ENCODE data around the gene SPACA4.

SPACA4 gene

DNA sequence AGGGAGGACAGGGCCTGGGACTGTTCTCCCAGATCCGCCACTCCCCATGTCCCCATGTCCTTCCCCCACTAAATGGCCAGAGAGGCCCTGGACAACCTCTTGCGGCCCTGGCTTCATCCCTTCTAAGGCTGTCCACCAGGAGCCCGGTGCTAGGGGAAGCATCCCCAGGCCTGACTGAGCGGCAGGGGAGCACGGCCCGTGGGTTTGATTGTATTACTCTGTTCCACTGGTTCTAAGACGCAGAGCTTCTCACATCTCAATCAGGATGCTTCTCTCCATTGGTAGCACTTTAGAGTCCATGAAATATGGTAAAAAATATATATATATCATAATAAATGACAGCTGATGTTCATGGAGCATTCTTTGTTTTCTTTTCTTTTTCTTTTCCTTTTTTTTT lies 815 bp downstream of the SPACA4 start:
- no peaks in the 10 kb centered on the region for H3K9me3 Mint-ChIP-seq
- intact Hi-C loops (cut with micrococcal nuclease), result loop anchor here (5.0 kb wide), 1 partner anchor 115 kb away; no protein-coding TSS in a partner anchor
- no peak overlapping the region for H3K27ac Mint-ChIP-seq

DNA sequence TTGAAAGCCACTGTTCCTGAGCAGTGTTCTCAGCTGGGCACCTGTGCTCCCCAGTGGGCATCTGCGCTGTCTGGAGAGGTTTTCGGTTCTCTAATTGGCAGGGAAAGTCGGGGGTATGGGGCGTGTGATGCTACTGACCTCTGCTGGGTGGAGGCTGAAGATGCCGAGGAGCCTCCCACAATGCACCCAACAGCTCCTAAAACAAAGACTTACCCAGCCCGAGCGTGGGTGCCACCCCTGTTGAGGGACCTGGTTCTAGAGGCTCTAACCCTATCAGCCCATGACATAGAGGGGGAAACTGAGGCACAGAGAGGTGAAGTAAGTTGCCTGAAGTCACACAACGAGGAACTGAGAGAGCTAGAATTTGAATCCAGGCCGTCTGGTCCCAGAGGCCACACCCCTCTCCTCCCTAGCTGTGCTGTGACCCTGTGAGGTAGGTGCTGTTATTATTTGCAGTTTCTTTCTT lies 2.3 kb downstream of the SPACA4 start:
- Mint-ChIP-seq H3K4me3 (no peak overlapping the region), H3K27me3 (no peaks in the 10 kb centered on the region), H3K27ac (no peak overlapping the region), H3K4me1 (ENCODE audit: low read depth) (peaks cover 12% of the 10 kb centered on the region), H3K9me3 (no peaks in the 10 kb centered on the region), H3K36me3 (ENCODE audit: low read depth) (no peaks in the 10 kb centered on the region)
- intact Hi-C loops (cut with micrococcal nuclease), result loop anchor here (5.0 kb wide), 1 partner anchor 117 kb away; no protein-coding TSS in a partner anchor

More for the DNA sequence above, 815 bp downstream of the SPACA4 start:
- H3K4me3 Mint-ChIP-seq, result no peak overlapping the region
- no peaks in the 10 kb centered on the region for H3K36me3 Mint-ChIP-seq (ENCODE audit: low read depth)
- H3K4me1 Mint-ChIP-seq (ENCODE audit: low read depth), result peaks cover 13% of the 10 kb centered on the region
- no peaks in the 10 kb centered on the region for H3K27me3 Mint-ChIP-seq

DNA sequence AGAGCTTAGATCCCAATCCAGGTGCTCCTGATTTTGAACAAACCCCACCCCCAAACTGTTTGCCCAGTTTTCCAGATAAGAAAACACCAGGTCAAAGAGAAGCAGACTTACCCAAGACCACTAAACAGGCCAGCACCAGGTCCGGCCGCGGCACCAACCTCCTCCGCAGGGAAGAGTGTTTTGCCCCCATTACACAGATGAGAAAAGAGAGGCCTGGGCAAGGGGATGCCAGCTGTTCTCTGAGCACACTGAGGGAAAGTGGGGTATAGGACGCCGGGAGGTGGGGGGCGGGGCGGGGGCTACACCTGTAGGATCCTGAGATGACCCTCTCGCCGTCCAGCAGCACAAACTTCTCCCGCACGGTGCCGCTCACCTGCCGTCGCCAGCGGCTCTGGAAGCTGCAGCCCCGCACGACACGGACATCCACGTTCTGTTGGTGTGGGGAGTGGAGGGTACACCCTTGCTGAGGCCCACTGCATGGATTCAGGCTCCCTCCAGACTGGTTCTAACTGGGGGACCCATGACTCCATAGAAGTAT lies 3.1 kb downstream of the SPACA4 start:
- intact Hi-C loops (cut with micrococcal nuclease), result loop anchor here (5.0 kb wide), 1 partner anchor 117 kb away; no protein-coding TSS in a partner anchor
- Mint-ChIP-seq H3K4me1 (ENCODE audit: low read depth) (peaks cover 12% of the 10 kb centered on the region), H3K27ac (no peak overlapping the region), H3K9me3 (no peaks in the 10 kb centered on the region), H3K27me3 (no peaks in the 10 kb centered on the region), H3K36me3 (ENCODE audit: low read depth) (peaks cover 6% of the 10 kb centered on the region), H3K4me3 (no peak overlapping the region)

DNA sequence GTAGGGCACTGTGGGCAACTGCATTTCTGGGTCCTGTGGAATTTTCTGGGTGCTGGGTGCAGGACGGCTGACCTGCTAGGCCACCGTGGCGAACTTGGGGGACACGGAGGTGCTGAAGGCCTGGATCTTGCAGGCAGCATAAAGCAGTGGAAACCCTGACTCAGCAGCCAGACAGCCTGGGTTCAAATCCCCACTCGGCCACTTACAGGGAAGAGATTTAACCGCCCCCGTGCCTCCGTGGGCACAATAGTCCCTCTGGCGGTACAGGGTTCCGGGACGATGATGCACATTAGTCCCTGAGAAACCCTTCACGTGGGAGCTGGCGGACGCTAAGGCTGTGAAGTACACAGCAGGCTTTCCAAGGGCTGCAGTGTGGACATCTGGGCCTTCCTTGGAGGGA lies 5.3 kb downstream of the SPACA4 start:
- intact Hi-C loops (cut with micrococcal nuclease), result no loop called here
- Mint-ChIP-seq H3K27me3 (no peaks in the 10 kb centered on the region), H3K4me3 (no peak overlapping the region), H3K27ac (no peak overlapping the region), H3K36me3 (ENCODE audit: low read depth) (peaks cover 28% of the 10 kb centered on the region), H3K9me3 (no peaks in the 10 kb centered on the region), H3K4me1 (ENCODE audit: low read depth) (peaks cover 32% of the 10 kb centered on the region)

DNA sequence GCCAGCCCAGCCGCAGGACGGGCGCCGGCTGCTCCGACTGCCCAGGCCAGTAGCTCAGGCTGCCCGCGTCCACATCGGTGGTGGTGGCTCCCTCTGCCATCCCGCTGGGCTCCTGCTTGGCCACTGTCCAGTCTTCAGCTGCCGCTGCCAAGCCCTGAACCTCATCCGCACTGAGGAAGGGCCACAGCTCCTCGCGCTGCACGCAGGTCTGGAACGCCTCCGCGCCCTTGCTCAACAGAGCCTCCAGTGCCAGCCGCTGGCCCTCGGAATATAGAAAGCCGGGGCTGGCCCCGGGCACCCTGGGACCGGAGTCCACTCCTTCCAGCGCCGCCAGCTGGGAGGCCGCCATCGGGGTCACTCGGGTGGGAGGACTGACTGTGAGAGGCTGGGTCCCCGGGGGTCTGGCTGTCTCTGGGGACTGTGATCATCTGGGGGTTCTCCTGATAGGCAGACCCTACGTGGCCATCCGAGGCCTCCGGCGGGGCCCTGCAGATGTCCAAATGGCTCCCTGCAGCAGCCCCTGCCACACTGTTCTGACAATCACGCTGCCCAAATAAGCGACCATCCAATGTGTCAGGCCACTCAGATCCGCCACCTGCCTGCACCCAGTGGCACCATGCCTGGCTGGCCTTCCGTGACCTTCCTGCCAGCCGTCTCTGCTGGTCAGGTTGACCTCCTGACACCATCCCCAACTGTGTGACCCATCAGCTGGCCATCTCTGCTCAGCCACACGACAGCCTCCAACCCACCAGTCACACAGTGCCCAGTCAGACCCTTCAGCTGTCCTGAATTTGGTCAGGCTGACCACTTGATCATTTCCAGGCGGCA lies 6.7 kb downstream of the SPACA4 start:
- H3K9me3 Mint-ChIP-seq, result no peaks in the 10 kb centered on the region
- H3K27me3 Mint-ChIP-seq, result no peaks in the 10 kb centered on the region
- peaks cover 42% of the 10 kb centered on the region for H3K36me3 Mint-ChIP-seq (ENCODE audit: low read depth)
- no peak overlapping the region for H3K4me3 Mint-ChIP-seq
- H3K4me1 Mint-ChIP-seq (ENCODE audit: low read depth), result peaks cover 43% of the 10 kb centered on the region
- intact Hi-C loops (cut with micrococcal nuclease), result no loop called here
- H3K27ac Mint-ChIP-seq, result peak overlapping the region; percentile 57

DNA sequence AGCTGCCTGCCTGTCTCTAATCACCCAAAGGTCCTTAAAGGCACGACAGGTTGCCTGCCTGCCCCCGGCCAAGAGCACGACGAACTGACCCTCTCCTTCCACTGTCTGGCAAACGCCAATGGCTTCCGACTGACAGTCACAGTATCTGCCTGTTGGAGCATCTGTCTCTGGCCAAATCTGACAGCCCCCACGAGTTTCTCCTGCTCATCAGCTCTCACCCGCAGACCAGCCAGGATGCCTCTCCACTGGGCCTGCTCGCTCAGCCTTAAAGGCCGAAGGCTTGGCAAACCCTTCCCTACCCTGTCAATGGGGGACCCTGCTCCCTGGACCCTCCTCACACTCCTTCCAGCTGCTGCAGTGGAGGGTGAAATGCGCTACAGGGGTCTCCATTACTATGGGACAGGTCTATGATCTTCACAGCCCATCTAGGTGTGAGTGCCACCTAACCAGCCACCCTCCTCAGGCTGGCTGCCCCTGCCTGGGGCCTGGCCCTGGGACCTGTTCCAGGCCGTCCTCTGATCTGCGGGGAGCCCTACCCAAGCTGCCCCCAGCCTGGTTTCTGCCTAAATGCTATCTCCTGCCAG lies 7.4 kb downstream of the SPACA4 start:
- Mint-ChIP-seq H3K4me1 (ENCODE audit: low read depth) (peaks cover 42% of the 10 kb centered on the region), H3K27me3 (no peaks in the 10 kb centered on the region), H3K4me3 (no peak overlapping the region), H3K36me3 (ENCODE audit: low read depth) (peaks cover 49% of the 10 kb centered on the region), H3K27ac (peak overlapping the region; percentile 57), H3K9me3 (no peaks in the 10 kb centered on the region)
- intact Hi-C loops (cut with micrococcal nuclease), result no loop called here

DNA sequence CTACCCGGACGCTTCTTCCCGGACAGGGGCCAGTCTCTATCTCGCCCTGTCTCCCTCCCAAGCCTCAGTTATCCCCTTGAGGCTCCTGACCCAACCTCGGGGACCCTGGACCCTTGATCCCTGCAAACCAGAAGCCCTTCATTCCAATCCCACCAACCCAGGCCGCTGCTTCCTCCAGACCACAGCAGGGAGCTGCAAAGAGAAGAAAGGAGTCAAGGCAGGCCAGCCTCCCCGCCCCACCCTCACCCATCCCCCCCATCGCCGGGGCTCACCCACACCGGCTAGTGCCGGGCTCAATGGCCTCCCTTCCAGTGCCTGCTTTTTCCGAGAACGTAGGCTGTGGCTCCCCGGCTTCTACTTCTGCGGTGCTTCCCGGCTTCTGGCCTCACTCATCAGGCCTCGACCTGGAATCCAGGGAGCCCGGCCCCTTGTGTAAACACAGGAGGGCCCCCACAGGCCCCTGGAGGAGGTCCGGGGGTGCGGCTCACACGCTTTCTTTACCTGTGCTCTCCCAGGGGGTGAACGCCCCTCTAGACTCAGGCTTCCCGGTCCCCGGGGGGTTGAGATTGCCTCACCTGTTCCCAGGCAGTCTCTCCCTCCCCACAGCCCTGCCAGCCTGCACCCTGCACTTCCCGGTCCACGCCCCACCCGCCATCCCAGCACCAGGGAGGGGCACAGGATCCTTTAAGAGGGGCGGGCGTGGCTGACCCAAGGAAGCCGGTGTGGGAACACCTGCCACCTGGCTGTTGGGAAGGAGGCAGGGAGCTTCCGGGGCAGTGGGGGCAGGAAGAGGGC lies 8.1 kb downstream of the SPACA4 start, which contains the start of gene FAM83E:
Gene FAM83E, minus strand, starts transcription at position 641 of the 795 bp plus-strand sequence. CDS start 1,704 bp downstream, outside the sequence.
- Mint-ChIP-seq H3K36me3 (ENCODE audit: low read depth) (peaks cover 55% of the 10 kb centered on the region), H3K27ac (peak within 1 kb of the TSS; percentile 57), H3K4me3 (no peak within 1 kb of the TSS), H3K9me3 (no peaks in the 10 kb centered on the region), H3K27me3 (no peaks in the 10 kb centered on the region), H3K4me1 (ENCODE audit: low read depth) (peaks cover 39% of the 10 kb centered on the region)
- intact Hi-C loops (cut with micrococcal nuclease), result no loop called here

DNA sequence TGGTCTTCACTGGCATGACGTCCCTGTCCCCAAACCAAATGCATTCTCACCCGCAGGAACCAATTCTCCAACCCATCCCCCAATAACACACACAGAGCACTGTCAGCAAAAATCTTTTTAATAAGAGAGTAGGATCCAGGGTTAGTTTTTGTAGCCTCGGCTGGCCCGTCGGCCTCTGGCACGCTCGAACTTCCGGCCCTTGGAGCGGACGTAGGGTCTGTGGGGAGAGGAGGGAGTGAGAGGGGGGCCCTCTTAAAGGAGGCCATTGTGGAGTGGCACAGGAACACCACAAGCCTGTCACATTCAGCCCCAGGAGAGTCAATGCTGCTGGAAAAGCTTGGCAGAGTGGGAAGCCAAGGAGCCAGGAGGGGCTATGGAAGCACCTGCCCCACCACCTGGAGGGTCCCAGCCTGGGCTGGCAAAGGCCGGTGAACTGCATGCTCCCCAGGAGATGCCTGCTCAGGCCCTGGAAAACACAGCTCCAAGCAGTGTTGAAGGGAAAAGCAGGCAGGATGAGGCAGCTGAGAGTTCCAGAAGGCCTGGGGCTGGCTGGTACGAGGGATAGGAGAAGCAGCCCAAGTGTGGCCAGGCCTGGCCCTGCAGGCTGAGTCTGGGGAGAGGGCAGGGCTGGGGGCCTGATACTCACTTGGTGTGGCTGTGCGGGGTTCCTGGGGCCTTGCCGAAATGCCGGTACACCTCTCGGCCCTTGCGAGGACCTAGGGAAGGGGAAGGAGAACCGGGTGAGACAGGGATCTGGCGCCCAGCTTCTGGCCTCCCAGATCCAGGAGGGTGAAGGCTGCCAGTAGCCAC lies 8.9 kb downstream of the SPACA4 start:
- Mint-ChIP-seq H3K9me3 (no peaks in the 10 kb centered on the region), H3K27ac (no peak overlapping the region), H3K36me3 (ENCODE audit: low read depth) (peaks cover 63% of the 10 kb centered on the region), H3K4me3 (no peak overlapping the region), H3K27me3 (no peaks in the 10 kb centered on the region), H3K4me1 (ENCODE audit: low read depth) (peaks cover 47% of the 10 kb centered on the region)
- intact Hi-C loops (cut with micrococcal nuclease), result no loop called here

DNA sequence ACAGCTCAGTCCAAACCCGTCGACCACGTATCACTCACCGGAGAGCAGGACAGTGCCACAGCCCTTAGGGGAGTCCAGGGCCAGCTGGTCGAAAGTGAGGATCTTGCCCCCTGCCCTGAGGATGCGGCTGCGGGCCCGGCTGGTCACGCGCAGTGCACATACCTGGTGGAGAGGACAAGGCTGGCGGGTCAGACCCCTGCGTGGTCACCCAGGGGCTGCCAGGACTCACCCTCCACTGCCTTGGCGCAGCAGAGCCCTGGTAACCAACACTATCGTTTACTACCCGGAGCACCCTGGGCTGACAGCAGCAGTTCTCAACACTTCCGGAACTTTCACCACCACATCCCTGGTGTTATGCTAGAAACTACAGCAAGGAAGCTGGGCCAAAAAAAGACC lies 9.5 kb downstream of the SPACA4 start:
- intact Hi-C loops (cut with micrococcal nuclease), result no loop called here
- Mint-ChIP-seq H3K27ac (no peak overlapping the region), H3K9me3 (no peaks in the 10 kb centered on the region), H3K36me3 (ENCODE audit: low read depth) (peaks cover 63% of the 10 kb centered on the region), H3K27me3 (no peaks in the 10 kb centered on the region), H3K4me1 (ENCODE audit: low read depth) (peaks cover 47% of the 10 kb centered on the region), H3K4me3 (no peak overlapping the region)

DNA sequence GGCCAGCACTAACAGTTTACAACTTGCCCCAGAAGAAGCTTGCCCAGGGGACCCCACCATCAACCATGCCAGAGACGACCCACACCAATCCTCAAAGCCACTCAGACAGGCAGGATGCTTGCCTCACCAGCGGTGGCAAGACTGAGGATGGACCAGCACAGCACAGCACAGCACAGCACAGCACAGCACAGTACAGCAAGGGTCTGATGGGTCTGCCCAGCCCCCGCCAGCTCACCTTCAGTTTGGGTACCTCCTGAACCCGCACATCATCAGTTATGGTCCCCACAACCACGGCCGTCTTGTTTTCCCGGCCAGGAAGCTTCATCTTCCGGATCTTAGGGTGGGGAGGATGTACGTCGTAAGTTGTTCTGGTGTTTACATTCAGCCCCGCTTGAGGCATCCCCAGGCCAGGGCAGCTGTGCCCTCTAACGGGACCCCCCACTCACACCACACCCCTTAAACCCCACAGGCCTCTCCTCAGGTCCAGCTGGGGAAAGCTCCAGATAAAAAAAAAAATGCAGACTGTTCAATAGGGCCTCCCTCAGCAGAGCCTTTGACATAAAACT lies 10.0 kb downstream of the SPACA4 start:
- no peaks in the 10 kb centered on the region for H3K9me3 Mint-ChIP-seq
- no peak overlapping the region for H3K4me3 Mint-ChIP-seq
- no peak overlapping the region for H3K27ac Mint-ChIP-seq
- no peaks in the 10 kb centered on the region for H3K27me3 Mint-ChIP-seq
- intact Hi-C loops (cut with micrococcal nuclease), result no loop called here
- H3K36me3 Mint-ChIP-seq (ENCODE audit: low read depth), result peaks cover 63% of the 10 kb centered on the region
- peaks cover 51% of the 10 kb centered on the region for H3K4me1 Mint-ChIP-seq (ENCODE audit: low read depth)

DNA sequence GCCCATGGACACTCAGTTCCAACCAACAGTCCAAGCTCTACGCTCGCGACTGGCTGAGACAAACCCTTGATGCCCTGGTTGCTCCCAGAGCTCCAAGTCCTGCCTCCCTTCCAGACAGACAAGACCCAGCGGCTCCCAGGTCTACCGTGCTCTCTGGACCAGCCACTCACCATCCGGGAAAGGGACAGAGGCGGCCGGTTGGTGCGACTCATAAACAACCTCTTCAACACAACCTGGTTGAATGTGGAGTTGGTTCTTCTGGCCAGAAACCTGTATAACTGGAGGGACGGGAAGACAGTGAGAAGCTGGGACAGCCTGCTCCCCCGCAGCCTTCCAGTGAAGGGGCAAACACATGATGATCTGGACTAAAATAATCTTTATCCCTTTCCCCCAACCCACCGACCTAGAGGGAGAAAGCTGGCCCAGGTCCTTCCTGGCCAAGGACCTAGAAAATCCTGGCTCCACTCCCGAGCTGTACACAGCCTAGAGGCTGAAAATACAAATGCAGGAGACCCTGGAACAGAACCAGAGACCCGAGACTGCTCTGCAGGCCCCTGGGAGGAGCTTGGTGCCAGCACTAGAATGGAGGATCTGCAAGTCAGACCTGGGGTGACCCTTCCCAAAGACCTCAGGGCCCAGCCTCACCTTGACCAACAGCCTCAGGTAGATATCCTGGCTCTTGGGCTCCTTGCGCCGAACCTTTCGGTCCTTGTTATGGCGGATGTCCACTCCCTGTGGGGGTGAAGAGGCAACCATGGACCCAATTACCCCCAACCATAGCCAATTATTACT lies 10.8 kb downstream of the SPACA4 start:
- peaks cover 63% of the 10 kb centered on the region for H3K36me3 Mint-ChIP-seq (ENCODE audit: low read depth)
- peak overlapping the region; percentile 96 for H3K27ac Mint-ChIP-seq
- H3K9me3 Mint-ChIP-seq, result no peaks in the 10 kb centered on the region
- H3K4me1 Mint-ChIP-seq (ENCODE audit: low read depth), result peaks cover 58% of the 10 kb centered on the region
- peak overlapping the region; percentile 97 for H3K4me3 Mint-ChIP-seq
- intact Hi-C loops (cut with micrococcal nuclease), result no loop called here
- H3K27me3 Mint-ChIP-seq, result no peaks in the 10 kb centered on the region

DNA sequence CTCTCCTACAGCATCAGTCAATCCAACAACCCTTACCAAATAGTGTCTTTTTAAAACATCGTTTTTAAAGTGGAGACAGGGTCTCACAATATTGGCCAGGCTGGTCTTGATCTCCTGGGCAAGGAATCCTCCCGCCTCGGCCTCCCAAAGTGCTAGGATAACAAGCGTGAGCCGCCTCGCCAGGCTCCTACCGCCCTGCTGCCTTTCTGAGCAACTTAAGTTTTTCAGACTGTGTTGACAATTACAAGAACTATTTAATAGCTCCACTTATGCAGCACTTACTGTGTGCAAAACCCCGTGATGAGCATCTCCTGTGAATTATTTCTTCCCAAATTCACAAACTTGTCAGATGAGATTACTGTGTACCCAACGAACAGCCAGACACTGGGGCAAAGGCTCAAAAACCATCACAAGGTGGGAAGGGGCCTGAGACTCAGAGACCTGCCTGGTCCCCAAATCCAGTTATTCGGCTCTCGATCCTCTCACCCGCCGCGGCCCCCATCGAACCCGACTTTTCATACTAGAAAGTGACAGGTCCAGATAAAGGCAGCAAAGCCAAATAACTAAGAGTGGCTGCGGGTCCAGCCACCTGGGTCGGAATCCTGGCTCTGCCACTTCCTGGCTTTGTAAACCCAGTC lies 11.9 kb downstream of the SPACA4 start:
- intact Hi-C loops (cut with micrococcal nuclease), result no loop called here
- Mint-ChIP-seq H3K4me3 (peak overlapping the region; percentile 97), H3K9me3 (no peaks in the 10 kb centered on the region), H3K36me3 (ENCODE audit: low read depth) (peaks cover 65% of the 10 kb centered on the region), H3K4me1 (ENCODE audit: low read depth) (peaks cover 67% of the 10 kb centered on the region), H3K27me3 (no peaks in the 10 kb centered on the region), H3K27ac (peak overlapping the region; percentile 96)
